Activated naive CD4-positive, alpha-beta T cell (primary cell): ENCODE results near the gene ASCC1.
"Not testable (repeated sequence)": the region's sequence is repeated elsewhere in the genome, so short reads cannot be mapped to it uniquely, and the experiment has no call there.

Experiments
- DNase-seq, 4 experiments: peaks; one replicate each; lab custom pipeline; 2025; lab: John Stamatoyannopoulos, UW

Gene ASCC1

GRCh38 chr10:72170263-72170662 lies 45.8 kb downstream of the ASCC1 start:
- no peak for DNase-seq

- DNase-seq = no peak
Observed at GRCh38 chr10:72167118-72167517, 49.0 kb downstream of the ASCC1 start.

DNA sequence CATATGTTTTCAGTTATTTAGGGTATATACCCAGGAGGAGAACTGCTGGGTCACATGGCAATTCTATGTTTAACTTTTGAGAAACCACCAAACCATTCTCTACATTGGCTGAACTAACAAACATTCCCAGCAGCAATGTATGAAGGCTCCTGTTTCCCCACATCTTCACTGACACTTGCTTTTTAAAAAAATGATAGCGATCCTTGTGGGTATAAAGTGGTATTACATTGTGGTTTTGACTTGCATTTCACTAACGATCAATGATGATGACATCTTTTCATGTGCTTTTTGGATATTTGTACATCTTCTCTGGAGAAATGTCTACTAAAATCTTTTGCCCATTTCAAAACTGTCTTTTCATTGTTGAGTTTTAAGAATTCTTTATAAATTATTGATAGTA lies 51.5 kb downstream of the ASCC1 start:
- no peak for DNase-seq

DNA sequence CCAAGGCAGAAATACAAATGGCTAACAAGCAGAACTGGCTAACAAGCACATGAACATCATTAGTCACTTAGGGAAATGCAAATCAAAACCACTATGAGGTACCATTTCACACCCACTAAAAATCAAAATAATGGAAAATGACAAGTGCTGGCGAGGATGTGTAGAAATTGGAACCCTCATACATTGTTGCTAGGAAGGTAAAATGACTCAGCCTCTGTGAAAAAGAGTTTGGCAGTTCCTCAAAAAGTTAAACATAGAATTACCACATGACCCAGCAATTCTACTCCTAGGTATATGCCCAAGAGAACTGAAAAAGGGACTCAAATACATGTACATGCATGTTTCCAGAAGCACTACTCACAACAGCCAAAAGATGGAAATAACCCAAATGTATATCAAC lies 53.1 kb downstream of the ASCC1 start:
- no peak for DNase-seq

DNA sequence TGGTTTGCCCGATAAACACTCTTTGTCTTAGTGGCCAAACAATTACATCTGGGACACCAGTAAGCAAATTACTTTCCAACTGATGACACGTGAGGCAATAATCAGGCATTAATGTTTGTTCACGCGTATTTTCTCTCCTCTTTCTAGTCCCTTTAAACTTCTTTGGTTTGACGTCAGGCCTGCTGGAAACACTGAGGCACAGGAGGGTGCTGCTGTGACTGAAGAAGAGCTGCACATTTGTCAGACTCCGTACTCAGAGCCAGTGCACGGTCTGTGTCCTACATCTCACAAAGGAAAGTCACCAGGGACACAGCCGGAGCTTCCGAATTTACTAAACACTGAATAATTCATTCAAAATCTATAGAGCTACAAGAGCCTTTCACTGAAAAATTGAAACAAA lies 57.9 kb downstream of the ASCC1 start:
- no peak for DNase-seq

DNA sequence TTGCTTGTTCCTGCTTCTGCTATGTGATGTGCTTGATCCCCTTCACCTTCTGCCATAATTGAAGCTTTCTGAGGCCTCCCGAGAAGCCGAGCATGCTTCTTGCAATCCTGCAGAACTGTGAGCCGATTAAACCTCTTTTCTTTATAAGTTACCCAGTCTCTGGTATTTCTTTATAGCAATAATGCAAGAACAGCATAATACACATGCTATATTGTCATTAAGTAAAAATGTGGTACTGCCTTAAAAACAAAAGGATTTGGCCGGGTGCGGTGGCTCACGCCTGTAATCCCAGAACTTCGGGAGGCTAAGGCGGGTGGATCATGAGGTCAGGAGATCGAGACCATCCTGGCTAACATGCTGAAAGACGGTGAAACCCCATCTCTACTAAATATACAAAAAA lies 59.9 kb downstream of the ASCC1 start:
- DNase-seq = no peak

- no peak for DNase-seq
Observed at GRCh38 chr10:72152286-72152685, 63.8 kb downstream of the ASCC1 start.

GRCh38 chr10:72150746-72151478 lies 65.2 kb downstream of the ASCC1 start:
- DNase-seq = not testable (repeated sequence)

GRCh38 chr10:72147324-72147584 lies 68.8 kb downstream of the ASCC1 start:
- DNase-seq = not testable (repeated sequence)

- DNase-seq = no peak
Observed at GRCh38 chr10:72146559-72147323, 69.3 kb downstream of the ASCC1 start.

- DNase-seq = no peak
Observed at GRCh38 chr10:72146071-72146470, 70.0 kb downstream of the ASCC1 start.

DNA sequence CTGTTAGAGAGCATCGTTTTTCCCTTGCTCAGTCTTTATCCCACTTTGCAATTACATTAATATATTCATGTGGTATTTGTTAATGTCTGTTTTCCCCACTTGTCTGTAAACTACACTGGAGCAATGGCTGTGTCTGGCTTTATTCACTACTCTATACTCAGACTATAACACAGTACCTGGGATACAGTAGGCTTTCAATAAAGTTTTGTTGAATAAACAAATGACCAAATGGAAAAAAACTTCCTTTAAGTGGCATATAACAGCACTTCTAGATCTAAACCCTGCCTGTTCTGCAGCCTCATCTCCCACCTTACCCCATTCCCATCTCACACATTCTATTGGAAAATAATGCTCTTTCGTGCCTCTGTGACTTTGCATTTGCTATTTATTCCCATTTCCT lies 70.4 kb downstream of the ASCC1 start:
- no peak for DNase-seq

DNA sequence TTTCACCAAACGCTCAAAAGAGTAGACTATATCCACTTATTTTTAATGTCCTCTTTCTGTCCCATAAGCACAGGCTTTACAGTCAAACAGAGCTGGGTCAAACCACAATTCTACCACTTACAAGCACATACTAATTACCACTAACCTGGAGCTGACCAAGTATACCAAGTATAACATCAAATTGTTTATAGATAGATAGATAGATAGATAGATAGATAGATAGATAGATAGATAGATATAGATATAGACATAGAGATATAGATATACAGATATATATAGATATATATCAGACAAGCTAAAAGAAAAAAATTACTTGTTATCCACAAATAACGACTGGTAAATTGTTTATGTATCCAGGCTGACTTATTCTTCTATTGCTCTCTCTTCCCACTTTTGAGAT lies 75.2 kb downstream of the ASCC1 start:
- no peak for DNase-seq

DNA sequence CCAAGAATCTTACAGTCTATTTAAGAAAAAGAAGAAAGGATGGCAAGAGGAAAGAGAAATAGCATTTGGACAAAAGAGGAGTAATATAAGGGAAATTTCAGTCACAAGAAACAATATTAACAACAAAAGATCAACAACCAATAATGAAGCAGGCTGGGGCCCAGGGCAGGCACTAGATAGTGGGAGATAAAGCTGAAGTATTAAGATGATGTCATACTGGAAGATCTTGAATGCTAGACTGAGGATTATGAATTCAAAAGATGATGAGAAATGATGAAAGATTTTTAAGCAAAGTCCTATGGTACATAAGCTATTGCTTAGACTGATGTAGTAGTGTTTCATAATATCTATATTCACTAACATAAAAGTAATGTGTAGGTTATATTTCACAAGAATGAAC lies 75.9 kb downstream of the ASCC1 start:
- no peak for DNase-seq

- no peak for DNase-seq
Observed at GRCh38 chr10:72137583-72137982, 78.5 kb downstream of the ASCC1 start.

- not testable (repeated sequence) for DNase-seq
Observed at GRCh38 chr10:72136225-72136624, 79.9 kb downstream of the ASCC1 start.

DNA sequence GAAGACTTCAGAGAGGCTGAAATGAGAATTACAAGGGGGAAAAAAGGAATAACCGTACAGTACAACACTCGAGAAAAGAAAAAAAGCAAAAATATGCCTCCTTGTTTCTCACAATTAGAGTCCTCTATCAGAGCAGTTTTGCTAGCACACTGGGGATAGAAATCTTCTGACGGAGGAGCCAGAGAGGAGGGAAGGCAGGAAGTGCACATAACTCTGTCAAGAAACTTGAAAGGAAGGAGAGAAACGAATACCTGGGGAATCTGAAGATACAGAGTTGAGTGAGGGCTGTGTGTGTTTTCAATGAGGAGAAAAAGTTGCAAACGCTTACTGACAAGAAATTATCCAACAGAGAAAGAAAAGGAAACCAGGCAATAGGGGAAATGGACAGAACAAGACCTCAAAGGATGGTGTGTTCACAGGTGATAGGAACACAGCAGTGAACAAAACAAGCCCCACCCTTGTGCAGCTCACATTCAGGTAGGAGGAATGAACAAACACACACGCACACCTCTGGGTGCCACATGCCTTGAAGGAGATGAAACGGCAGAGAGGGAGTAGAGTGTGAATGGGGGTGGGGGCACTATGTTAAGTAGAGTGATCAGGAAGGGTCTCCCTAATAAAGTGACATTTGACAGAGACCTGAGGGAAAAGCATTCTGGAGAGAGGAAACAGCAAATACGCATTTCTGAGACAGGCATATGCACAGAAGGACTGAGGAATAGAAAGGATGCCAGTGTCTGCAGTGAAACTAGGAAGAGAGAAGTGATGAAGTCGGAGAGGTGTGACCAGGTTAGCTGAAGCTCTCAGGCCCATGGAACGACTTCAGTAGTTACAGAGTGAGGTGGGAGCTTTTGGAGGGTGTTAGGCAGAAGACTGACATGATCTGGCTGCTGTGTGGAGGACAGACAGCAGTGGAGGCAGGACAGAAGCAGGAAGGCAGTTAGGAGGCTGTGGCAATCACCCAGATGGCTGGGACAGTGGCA lies 81.0 kb downstream of the ASCC1 start:
- no peak for DNase-seq

- DNase-seq = no peak
Observed at GRCh38 chr10:72133517-72133916, 82.6 kb downstream of the ASCC1 start.

GRCh38 chr10:72132854-72133253 lies 83.2 kb downstream of the ASCC1 start:
- no peak for DNase-seq

DNA sequence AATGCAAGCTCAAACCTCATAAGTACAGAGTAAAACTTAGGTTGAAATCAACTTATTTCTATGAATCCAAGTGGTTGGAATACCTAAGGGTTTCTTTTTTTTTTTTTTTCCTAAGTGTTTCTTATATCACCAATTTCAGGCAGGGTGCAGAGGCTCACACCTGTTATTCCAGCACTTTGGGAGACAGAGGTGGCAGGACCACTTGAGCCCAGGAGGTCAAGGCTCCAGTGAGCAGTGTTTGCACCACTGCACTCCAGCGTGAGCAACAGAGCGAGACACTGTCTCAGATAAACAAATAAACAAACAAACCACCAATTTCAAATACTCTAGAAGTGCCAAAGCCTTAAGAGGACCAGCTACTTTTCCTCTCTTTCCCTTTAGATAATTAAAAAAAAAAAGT lies 88.5 kb downstream of the ASCC1 start:
- no peak for DNase-seq

DNA sequence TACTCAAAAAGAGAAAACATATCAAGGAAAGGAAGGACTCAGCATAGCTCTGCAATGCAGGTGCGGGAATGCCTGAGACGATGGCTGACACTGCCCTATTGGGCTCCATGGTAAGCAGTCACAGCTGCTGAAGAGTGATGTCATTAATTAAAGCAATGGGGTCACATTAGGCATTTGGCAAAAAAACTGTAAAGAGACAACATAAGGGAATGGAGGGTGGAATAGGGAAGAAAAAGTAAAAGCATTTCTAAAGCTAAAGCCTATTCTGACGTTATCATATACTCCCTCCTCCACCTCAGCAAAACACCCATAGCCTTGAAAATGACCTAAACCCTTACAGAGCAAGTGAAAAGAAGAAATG lies 89.2 kb downstream of the ASCC1 start:
- DNase-seq = no peak

GRCh38 chr10:72126184-72126871 lies 89.7 kb downstream of the ASCC1 start:
- no peak for DNase-seq
